Measurements from ENCODE around the gene NUDCD3.

The NUDCD3 gene

DNA sequence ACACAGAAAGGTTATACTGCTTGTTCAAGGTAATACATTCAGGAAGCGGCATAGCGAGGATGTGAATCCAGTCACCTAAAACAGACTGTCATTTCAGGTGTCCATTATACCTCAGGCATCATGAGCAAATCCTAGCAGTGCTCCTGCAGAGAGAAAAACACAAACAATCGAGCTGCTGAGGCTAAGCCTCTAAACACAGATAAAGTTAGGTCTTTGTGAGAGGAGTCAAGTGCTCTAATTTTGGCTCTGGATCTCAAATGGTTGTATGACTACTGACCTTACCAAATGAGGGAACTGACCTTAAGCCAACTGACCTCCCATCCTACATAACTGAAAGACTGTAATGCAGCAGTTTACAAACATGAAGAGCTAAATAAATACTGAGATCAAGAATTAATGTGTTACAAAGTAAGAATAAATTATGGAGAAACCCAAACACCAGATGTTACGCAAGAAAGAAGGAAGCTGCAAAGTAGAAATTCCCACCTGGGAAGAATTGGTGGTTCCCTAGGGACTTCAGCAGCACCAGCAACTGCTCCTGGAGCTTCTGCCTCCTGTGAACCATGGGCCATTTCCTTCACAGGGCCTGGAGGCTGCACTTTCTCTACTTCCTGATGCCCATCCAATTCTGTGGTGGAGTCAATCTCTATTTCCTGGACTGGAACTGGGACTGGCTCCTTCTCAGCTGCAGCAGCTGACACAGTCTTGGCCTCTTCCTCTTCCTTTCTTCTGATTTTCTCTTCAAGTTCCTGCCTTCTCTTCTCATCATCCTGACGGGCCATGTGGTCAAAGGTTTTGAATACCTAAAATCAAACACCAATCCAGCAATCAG is 5.8 kb downstream of the NUDCD3 start:
- no peak for ATAC-seq
- TF ChIP-seq, protein P1, sequence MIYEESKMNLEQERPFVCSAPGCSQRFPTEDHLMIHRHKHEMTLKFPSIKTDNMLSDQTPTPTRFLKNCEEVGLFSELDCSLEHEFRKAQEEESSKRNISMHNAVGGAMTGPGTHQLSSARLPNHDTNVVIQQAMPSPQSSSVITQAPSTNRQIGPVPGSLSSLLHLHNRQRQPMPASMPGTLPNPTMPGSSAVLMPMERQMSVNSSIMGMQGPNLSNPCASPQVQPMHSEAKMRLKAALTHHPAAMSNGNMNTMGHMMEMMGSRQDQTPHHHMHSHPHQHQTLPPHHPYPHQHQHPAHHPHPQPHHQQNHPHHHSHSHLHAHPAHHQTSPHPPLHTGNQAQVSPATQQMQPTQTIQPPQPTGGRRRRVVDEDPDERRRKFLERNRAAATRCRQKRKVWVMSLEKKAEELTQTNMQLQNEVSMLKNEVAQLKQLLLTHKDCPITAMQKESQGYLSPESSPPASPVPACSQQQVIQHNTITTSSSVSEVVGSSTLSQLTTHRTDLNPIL (CRISPR knock-in tag; IDR thresholded peaks at IDR 0.05; ENCODE audit: low read depth): no peak
- TF ChIP-seq, protein P2, sequence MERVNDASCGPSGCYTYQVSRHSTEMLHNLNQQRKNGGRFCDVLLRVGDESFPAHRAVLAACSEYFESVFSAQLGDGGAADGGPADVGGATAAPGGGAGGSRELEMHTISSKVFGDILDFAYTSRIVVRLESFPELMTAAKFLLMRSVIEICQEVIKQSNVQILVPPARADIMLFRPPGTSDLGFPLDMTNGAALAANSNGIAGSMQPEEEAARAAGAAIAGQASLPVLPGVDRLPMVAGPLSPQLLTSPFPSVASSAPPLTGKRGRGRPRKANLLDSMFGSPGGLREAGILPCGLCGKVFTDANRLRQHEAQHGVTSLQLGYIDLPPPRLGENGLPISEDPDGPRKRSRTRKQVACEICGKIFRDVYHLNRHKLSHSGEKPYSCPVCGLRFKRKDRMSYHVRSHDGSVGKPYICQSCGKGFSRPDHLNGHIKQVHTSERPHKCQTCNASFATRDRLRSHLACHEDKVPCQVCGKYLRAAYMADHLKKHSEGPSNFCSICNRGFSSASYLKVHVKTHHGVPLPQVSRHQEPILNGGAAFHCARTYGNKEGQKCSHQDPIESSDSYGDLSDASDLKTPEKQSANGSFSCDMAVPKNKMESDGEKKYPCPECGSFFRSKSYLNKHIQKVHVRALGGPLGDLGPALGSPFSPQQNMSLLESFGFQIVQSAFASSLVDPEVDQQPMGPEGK (CRISPR knock-in tag; IDR thresholded peaks at IDR 0.05; ENCODE audit: borderline replicate concordance): no peak
- TF ChIP-seq ESRRG (CRISPR knock-in tag; IDR thresholded peaks at IDR 0.05) (no peak), ZNF565 (CRISPR knock-in tag; conservative IDR thresholded peaks at IDR 0.05; ENCODE audit: low read depth) (no peak), CSDC2 (CRISPR knock-in tag; IDR thresholded peaks at IDR 0.05) (no peak), RARB (CRISPR knock-in tag; IDR thresholded peaks at IDR 0.05) (no peak), TOX (CRISPR knock-in tag; IDR thresholded peaks at IDR 0.05; ENCODE audit: borderline replicate concordance) (no peak), ZC3H10 (CRISPR knock-in tag; IDR thresholded peaks at IDR 0.05) (no peak), ZFP3 (CRISPR knock-in tag; IDR thresholded peaks at IDR 0.05) (no peak), BACH2 (CRISPR knock-in tag; IDR thresholded peaks at IDR 0.05; ENCODE audit: borderline replicate concordance) (no peak), GLIS3 (CRISPR knock-in tag; IDR thresholded peaks at IDR 0.05) (no peak), OSR1 (CRISPR knock-in tag; IDR thresholded peaks at IDR 0.05) (no peak), TCF4 (CRISPR knock-in tag; IDR thresholded peaks at IDR 0.05; ENCODE audit: borderline replicate concordance) (no peak), SNAI2 (CRISPR knock-in tag; IDR thresholded peaks at IDR 0.05) (no peak)
- TF ChIP-seq, protein P3, sequence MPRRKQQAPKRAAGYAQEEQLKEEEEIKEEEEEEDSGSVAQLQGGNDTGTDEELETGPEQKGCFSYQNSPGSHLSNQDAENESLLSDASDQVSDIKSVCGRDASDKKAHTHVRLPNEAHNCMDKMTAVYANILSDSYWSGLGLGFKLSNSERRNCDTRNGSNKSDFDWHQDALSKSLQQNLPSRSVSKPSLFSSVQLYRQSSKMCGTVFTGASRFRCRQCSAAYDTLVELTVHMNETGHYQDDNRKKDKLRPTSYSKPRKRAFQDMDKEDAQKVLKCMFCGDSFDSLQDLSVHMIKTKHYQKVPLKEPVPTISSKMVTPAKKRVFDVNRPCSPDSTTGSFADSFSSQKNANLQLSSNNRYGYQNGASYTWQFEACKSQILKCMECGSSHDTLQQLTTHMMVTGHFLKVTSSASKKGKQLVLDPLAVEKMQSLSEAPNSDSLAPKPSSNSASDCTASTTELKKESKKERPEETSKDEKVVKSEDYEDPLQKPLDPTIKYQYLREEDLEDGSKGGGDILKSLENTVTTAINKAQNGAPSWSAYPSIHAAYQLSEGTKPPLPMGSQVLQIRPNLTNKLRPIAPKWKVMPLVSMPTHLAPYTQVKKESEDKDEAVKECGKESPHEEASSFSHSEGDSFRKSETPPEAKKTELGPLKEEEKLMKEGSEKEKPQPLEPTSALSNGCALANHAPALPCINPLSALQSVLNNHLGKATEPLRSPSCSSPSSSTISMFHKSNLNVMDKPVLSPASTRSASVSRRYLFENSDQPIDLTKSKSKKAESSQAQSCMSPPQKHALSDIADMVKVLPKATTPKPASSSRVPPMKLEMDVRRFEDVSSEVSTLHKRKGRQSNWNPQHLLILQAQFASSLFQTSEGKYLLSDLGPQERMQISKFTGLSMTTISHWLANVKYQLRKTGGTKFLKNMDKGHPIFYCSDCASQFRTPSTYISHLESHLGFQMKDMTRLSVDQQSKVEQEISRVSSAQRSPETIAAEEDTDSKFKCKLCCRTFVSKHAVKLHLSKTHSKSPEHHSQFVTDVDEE (CRISPR knock-in tag; IDR thresholded peaks at IDR 0.05): no peak

DNA sequence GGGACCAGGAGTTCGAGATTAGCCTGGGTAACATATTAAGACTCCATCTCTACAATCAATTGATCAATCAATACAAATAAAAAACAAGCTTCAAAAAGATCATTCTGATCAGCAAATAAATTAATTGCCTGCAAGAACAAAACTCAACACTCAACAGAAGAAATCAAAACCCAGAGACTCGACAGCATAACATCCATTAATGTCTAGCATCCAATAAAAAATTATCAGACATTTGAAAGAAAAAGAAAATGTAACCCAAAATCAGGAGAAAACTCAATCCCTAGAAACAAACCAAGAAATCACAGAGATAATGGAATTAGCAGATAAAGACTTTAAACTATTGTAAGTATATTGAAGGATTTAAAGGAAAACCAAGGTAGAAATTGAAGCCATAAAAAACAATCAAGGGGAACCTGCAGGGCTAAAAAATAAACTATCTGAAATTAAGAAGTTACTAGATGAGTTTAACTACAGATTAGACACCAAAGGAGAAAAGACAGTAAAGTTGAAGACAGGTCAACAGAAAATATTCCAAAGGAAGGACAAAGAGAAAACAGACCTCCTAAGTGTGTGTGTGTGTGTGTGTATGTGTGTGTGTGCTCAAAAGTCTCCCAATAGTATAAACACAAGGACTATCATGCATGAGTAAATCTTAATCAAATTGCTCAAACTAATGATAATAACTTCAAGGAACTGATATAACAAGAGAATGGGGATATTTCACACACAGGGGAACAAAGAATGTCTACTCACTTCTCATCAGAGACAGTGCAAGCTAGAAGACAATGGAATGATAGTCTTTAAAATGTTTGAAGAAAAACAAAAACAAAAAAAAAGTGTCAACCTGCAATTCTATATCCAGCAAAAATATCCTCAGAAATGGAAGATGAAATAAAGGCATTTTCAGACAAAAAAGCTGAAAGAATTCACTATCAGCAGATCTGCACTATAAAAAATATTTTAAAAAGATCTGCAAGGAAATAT is 7.7 kb downstream of the NUDCD3 start:
- TF ChIP-seq, protein P4, sequence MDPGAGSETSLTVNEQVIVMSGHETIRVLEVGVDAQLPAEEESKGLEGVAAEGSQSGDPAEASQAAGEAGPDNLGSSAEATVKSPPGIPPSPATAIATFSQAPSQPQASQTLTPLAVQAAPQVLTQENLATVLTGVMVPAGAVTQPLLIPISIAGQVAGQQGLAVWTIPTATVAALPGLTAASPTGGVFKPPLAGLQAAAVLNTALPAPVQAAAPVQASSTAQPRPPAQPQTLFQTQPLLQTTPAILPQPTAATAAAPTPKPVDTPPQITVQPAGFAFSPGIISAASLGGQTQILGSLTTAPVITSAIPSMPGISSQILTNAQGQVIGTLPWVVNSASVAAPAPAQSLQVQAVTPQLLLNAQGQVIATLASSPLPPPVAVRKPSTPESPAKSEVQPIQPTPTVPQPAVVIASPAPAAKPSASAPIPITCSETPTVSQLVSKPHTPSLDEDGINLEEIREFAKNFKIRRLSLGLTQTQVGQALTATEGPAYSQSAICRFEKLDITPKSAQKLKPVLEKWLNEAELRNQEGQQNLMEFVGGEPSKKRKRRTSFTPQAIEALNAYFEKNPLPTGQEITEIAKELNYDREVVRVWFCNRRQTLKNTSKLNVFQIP (CRISPR knock-in tag; IDR thresholded peaks at IDR 0.05; ENCODE audit: borderline replicate concordance, low read depth): no peak
- TF ChIP-seq ZFP30 (CRISPR knock-in tag; IDR thresholded peaks at IDR 0.05) (peak; percentile 98), ZFP3 (CRISPR knock-in tag; IDR thresholded peaks at IDR 0.05) (no peak)
- no peak for ATAC-seq

DNA sequence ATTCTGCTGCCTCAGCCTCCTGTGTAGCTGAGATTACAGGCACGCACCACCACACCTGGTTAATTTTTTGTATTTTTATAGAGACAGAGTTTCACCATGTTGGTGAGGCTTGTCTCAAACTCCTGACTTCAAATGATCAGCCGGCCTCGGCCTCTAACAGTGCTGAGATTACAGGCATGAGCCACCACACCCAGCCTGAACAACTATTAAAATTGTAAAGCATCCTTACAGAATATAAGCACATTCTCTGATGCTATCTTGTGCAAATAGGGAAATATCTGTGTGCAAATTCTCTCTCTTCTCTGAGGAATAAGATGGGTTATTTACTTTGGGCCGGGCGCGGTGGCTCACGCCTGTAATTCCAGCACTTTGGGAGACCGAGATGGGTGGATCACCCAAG is 12.5 kb downstream of the NUDCD3 start:
- no peak for ATAC-seq
- TF ChIP-seq ZFP30 (CRISPR knock-in tag; IDR thresholded peaks at IDR 0.05) (no peak), RARB (CRISPR knock-in tag; IDR thresholded peaks at IDR 0.05) (no peak), TCF4 (CRISPR knock-in tag; IDR thresholded peaks at IDR 0.05; ENCODE audit: borderline replicate concordance) (no peak), ESRRG (CRISPR knock-in tag; IDR thresholded peaks at IDR 0.05) (no peak), PPARA (CRISPR knock-in tag; IDR thresholded peaks at IDR 0.05; ENCODE audit: borderline replicate concordance) (no peak), ARNTL (CRISPR knock-in tag; IDR thresholded peaks at IDR 0.05; ENCODE audit: borderline replicate concordance, low read depth) (no peak), BACH2 (CRISPR knock-in tag; IDR thresholded peaks at IDR 0.05; ENCODE audit: borderline replicate concordance) (no peak), ZNF565 (CRISPR knock-in tag; conservative IDR thresholded peaks at IDR 0.05; ENCODE audit: low read depth) (no peak), GLIS3 (CRISPR knock-in tag; IDR thresholded peaks at IDR 0.05) (no peak)
- TF ChIP-seq, protein P4 (CRISPR knock-in tag; IDR thresholded peaks at IDR 0.05; ENCODE audit: borderline replicate concordance, low read depth): no peak
- TF ChIP-seq, protein P1 (CRISPR knock-in tag; IDR thresholded peaks at IDR 0.05; ENCODE audit: low read depth): no peak
- TF ChIP-seq, protein P3 (CRISPR knock-in tag; IDR thresholded peaks at IDR 0.05): no peak

Data from SK-N-SH treated with all-trans-retinoic acid at 6 μM for 48 hours (cell line).